OCI-LY1 (cell line): ENCODE measurements around the gene CHST11.

ENCODE experiments used
- CTCF ChIP-seq: fragments of 200-600 bp; sonication (generic), shearing (Covaris generic); IDR thresholded peaks from 2 replicates; pipeline ENCODE4 v1.5.1; 2017; ENCODE audit warnings: mild to moderate bottlenecking, antibody characterized with exemption, low read length, moderate library complexity, mixed read lengths
- EZH2 ChIP-seq: fragments of 200-600 bp; sonication (generic), shearing (Covaris generic); IDR thresholded peaks from 2 replicates; pipeline ENCODE4 v1.8.0; 2017; ENCODE audit warnings: borderline replicate concordance, mixed run types, mild to moderate bottlenecking, antibody characterized with exemption, low read length, moderate library complexity, mixed read lengths

GRCh38 chr12:104768033-104768432 lies 311.3 kb downstream of the CHST11 start:
- TF ChIP-seq CTCF = no peak
- TF ChIP-seq EZH2 = no peak
